NB4 (cell line): ENCODE measurements around the gene SIL1.
"Not testable (repeated sequence)": the region's sequence is repeated elsewhere in the genome, so short reads cannot be mapped to it uniquely, and the experiment has no call there.

Experiments used
- CTCF ChIP-seq: IDR thresholded peaks from one replicate; pipeline ENCODE4 v1.5.1; 2012; ENCODE audit warnings: low read depth, low read length
- MAX ChIP-seq: IDR thresholded peaks from 2 replicates; pipeline ENCODE4 v1.6.1; 2011; ENCODE audit warnings: low read depth, low read length
- MYC ChIP-seq: IDR thresholded peaks from 2 replicates; pipeline ENCODE4 v1.6.1; 2011; ENCODE audit warnings: low read depth, low read length
- POLR2A ChIP-seq: IDR thresholded peaks from 2 replicates; pipeline ENCODE4 v1.6.1; 2011; ENCODE audit warnings: mild to moderate bottlenecking; ENCODE audit not compliant: insufficient read length; ENCODE audit errors: extremely low read depth

DNA sequence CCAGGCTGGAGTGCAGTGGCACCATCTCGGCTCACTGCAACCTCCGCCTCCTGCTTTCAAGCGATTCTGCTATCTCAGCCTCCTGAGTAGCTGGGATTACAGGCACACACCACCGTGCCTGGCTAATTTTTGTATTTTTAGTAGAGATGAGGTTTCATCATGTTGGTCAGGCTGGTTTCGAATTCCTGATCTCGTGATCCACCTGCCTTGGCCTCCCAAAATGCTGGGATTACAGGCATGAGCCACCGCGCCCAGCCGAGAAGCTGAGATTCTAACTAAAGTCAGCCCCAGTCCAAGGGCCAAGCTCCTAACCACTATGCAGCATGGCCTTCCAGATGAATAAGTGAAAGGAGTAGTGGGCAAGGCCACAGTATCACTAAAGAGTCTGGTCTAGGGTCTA, 20.9 kb downstream of the SIL1 start:
- not testable (repeated sequence) for TF ChIP-seq CTCF, POLR2A, MAX, MYC
